ENCODE measurements around the gene BIN2. TPM values are rescaled to one million over a fixed set of nuclear protein-coding genes. Genes with fewer than 3 reads are reported as not detected.
"Not testable (repeated sequence)": the region's sequence is repeated elsewhere in the genome, so short reads cannot be mapped to it uniquely, and the experiment has no call there.

The BIN2 gene
- total RNA-seq, 1 donor from 2014 or later, result 26.1 TPM

- no peak overlapping the region for H3K4me3 ChIP-seq
- peaks cover 13% of the 10 kb centered on the region for H3K4me1 ChIP-seq
- no peak overlapping the region for H3K27ac ChIP-seq
- DNase-seq, result no peak
- no peaks in the 10 kb centered on the region for H3K9me3 ChIP-seq
- no peak for TF ChIP-seq CTCF (IDR thresholded peaks at IDR 0.05)
- no peak for ATAC-seq
- H3K36me3 ChIP-seq, result no peaks in the 10 kb centered on the region
- no peaks in the 10 kb centered on the region for H3K27me3 ChIP-seq
- intact Hi-C loops (cut with DNase I), result no loop called here
Observed at GRCh38 chr12:51320695-51321320, 3.2 kb downstream of the BIN2 start.

GRCh38 chr12:51320311-51320694 lies 3.7 kb downstream of the BIN2 start:
- H3K4me1 ChIP-seq, result peaks cover 9% of the 10 kb centered on the region
- DNase-seq (no peak), ATAC-seq (no peak)
- no peak overlapping the region for H3K4me3 ChIP-seq
- TF ChIP-seq CTCF (IDR thresholded peaks at IDR 0.05), result no peak
- H3K27ac ChIP-seq, result no peak overlapping the region
- H3K9me3 ChIP-seq, result no peaks in the 10 kb centered on the region
- H3K27me3 ChIP-seq, result no peaks in the 10 kb centered on the region
- H3K36me3 ChIP-seq, result no peaks in the 10 kb centered on the region
- intact Hi-C loops (cut with DNase I), result no loop called here

GRCh38 chr12:51318846-51319599 lies 5.0 kb downstream of the BIN2 start:
- DNase-seq (no peak), ATAC-seq (peak; percentile 89)
- no peak overlapping the region for H3K4me3 ChIP-seq
- peaks cover 4% of the 10 kb centered on the region for H3K4me1 ChIP-seq
- H3K27me3 ChIP-seq, result no peaks in the 10 kb centered on the region
- peak overlapping the region; percentile 53 for H3K27ac ChIP-seq
- TF ChIP-seq CTCF (IDR thresholded peaks at IDR 0.05), result no peak
- H3K36me3 ChIP-seq, result no peaks in the 10 kb centered on the region
- no peaks in the 10 kb centered on the region for H3K9me3 ChIP-seq
- intact Hi-C loops (cut with DNase I), result no loop called here

- DNase-seq; H3K36me3 ChIP-seq; H3K27me3 ChIP-seq; H3K9me3 ChIP-seq; H3K27ac ChIP-seq; H3K4me1 ChIP-seq; ATAC-seq; H3K4me3 ChIP-seq; intact Hi-C loops (cut with DNase I): not testable (repeated sequence)
Observed at GRCh38 chr12:51318057-51318806, 5.7 kb downstream of the BIN2 start.

GRCh38 chr12:51311389-51311788 lies 12.6 kb downstream of the BIN2 start:
- Histone ChIP-seq H3K9me3 (no peaks in the 10 kb centered on the region), H3K27me3 (no peaks in the 10 kb centered on the region), H3K27ac (no peak overlapping the region), H3K4me3 (no peak overlapping the region), H3K36me3 (no peaks in the 10 kb centered on the region), H3K4me1 (no peaks in the 10 kb centered on the region)
- intact Hi-C loops (cut with DNase I), result no loop called here
- DNase-seq (no peak), ATAC-seq (no peak)
- TF ChIP-seq CTCF (IDR thresholded peaks at IDR 0.05), result no peak

Measured in upper lobe of right lung (tissue), 1 donor.